ENCODE data around the gene SEL1L3. TPM values are rescaled to one million over a fixed set of nuclear protein-coding genes. Genes with fewer than 3 reads are reported as not detected.

The SEL1L3 gene
- total RNA-seq, 1 donor from 2014 or later = 3.3 TPM

- no peak for DNase-seq (ENCODE audit: low spot score)
- intact Hi-C loops (cut with DNase I) = no loop called here
These were observed 3.2 kb downstream of the SEL1L3 start for GRCh38 chr4:25859429-25860148.

DNA sequence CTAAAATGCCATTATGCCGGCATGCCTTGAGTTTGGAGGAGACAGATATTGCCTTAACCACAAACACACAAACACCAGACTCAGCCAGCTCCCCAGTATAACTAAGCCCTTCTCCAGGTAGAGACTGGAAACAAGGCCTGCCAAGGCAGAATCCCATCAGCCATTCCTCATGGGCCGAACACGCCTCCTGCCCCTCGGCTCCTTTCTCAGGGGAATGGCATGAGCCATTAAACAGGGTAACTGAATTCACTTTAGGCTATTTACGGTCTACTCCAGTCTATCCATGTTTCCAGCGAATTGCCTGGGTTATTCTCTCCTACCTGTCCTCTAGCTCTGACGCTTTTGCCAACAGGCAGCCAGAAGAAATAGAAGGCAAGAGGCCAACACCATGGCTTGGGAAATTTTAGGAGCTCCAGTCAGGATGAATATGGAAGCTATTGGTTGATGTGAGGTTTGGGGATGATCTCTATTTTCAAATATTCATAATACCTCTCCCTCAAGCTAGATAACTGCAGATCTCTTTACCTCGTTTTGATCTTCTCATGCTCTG lies 4.9 kb downstream of the SEL1L3 start:
- no peak for DNase-seq (ENCODE audit: low spot score)
- intact Hi-C loops (cut with DNase I) = no loop called here

GRCh38 chr4:25857403-25857802 lies 5.4 kb downstream of the SEL1L3 start:
- intact Hi-C loops (cut with DNase I) = no loop called here
- DNase-seq (ENCODE audit: low spot score) = no peak

GRCh38 chr4:25856756-25857155 lies 6.0 kb downstream of the SEL1L3 start:
- no peak for DNase-seq (ENCODE audit: low spot score)
- intact Hi-C loops (cut with DNase I) = no loop called here

DNA sequence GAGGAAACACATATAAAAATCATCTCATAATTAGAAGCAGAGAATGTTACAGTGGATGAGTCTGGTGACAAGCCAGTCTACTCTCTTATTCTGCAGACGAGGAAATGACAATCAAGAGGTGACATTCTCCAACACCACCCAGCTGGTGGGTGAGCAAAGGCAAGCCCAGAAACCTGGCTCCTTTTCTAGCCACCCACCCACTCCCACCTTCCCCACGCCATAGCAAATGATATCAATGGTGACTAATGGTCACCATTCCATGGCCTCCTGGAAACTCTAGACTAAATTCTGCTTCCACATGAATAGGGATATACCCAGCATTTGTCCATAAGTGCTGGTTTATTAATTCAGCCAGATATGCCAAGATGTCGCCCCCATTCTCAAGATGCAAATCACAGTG lies 10.7 kb downstream of the SEL1L3 start:
- DNase-seq (ENCODE audit: low spot score) = no peak
- intact Hi-C loops (cut with DNase I) = no loop called here

- DNase-seq (ENCODE audit: low spot score) = no peak
- intact Hi-C loops (cut with DNase I) = no loop called here
These were observed 15.5 kb downstream of the SEL1L3 start for GRCh38 chr4:25847329-25847728.

- intact Hi-C loops (cut with DNase I) = no loop called here
- DNase-seq (ENCODE audit: low spot score) = no peak
These were observed 16.7 kb downstream of the SEL1L3 start for GRCh38 chr4:25845841-25846653.

DNA sequence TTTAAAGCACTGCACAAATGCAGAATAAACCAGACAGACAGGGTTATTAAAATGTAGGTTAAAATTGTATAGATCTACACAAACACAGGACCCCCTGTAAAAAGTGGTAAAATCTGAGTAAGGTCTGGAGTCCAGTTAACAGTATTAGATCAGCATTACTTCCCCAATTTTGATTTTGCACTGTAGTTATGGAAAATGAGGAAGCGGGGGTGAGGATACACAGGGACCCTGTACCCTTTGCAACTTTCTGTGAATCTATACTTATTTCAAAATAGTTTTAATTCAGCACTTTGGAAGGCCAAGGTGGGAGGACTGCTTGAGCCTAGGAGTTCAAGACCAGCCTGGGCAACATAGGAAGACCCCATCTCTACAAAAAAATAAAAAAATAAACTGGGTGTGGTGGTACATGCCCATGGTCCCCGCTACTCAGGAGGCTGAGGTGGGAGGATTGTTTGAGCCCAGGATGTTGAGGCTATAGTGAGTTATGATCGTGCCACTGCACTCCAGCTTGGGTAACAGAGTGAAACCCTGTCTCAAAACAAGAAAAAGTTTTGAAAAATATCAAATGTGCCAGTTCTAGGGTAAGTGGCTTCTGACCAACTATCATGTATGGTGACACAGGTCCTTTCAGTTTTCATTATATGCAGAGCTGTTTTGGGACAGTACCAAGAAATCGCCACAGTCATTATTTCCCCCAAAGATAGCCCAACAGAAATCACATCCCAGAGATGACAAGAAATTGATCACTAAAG lies 17.7 kb downstream of the SEL1L3 start:
- DNase-seq (ENCODE audit: low spot score) = no peak
- intact Hi-C loops (cut with DNase I) = no loop called here

DNA sequence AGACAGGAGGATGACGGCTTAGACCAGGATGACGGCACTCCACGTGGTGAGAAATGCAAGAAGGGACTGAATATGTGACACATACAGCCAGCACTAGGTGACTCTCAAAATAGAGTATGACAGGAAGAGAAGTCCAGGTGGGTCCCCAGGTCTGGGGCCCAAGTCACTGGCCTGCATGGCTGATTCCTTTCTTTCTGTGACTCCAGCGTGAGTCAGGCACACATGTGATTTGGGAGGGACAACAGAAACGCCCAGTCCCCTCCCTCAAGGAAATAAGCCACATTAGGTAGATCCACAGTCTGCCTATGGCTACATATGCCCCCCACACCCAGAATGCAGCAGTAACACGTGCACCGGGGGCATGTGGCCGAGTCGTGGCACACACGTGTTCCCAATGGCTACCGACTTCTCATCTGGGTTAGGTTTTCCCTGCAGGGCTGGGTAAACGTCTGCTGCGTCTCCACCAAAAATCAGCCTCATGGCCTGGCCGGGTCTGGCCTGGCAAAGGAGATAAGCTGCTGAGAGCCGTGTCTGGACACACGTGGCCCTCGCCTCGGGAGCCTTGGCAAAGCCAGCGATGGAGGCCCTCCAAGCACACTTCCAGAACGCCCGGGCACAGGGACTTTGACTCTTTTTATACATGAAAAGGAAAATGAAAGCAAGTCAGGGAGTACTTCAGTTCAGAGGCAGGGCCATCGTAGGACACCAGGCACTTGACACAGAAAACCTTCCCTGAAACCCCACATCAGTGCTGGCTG lies 19.3 kb downstream of the SEL1L3 start:
- intact Hi-C loops (cut with DNase I) = no loop called here
- no peak for DNase-seq (ENCODE audit: low spot score)

- intact Hi-C loops (cut with DNase I) = no loop called here
- no peak for DNase-seq (ENCODE audit: low spot score)
These were observed 20.5 kb downstream of the SEL1L3 start for GRCh38 chr4:25842229-25842845.

GRCh38 chr4:25839687-25840086 lies 23.1 kb downstream of the SEL1L3 start:
- intact Hi-C loops (cut with DNase I) = no loop called here
- no peak for DNase-seq (ENCODE audit: low spot score)

DNA sequence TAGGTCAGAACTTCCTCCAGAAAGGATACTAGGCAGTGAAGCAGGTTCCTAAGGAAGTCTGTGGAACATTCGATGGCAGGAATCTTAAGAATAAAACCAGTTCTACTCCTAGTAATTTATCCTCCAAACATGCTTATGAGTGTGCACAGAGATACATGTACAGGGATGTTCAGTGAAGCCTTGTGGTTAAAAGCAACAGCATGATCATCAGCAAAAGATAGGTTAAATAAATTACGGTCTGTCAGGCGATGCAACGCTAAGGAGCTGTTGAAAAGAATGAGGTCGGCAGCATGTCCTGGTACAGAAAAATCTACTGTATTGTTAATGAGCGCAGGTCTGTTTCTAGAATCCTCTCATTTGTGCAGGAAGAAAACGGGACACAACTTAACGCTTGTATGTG lies 23.6 kb downstream of the SEL1L3 start:
- intact Hi-C loops (cut with DNase I) = no loop called here
- DNase-seq (ENCODE audit: low spot score) = no peak

DNA sequence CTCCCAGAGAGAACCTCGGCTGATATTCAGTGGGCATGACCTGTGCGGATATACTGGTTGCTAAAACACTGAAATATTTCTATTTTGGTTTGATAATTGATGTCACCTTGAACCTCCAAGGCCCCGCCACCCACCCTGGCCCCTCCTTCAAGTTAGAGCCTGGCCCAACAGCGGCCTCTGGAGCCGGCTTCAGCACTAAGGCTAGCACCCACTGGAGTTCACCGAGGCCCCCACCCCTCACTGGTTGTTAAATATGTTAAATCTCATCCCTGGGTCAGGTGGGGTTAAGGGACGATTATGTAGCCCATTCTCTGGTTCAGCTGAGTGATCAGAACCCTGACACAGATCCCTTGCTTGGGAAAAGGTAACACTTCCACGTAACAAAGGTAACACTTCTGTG lies 24.3 kb downstream of the SEL1L3 start:
- no peak for DNase-seq (ENCODE audit: low spot score)
- intact Hi-C loops (cut with DNase I) = no loop called here

GRCh38 chr4:25837107-25837506 lies 25.7 kb downstream of the SEL1L3 start:
- intact Hi-C loops (cut with DNase I) = no loop called here

GRCh38 chr4:25835384-25835783 lies 27.4 kb downstream of the SEL1L3 start:
- no peak for DNase-seq (ENCODE audit: low spot score)
- intact Hi-C loops (cut with DNase I) = no loop called here

More at GRCh38 chr4:25837107-25837506, 25.7 kb downstream of the SEL1L3 start:
- no peak for DNase-seq (ENCODE audit: low spot score)

DNA sequence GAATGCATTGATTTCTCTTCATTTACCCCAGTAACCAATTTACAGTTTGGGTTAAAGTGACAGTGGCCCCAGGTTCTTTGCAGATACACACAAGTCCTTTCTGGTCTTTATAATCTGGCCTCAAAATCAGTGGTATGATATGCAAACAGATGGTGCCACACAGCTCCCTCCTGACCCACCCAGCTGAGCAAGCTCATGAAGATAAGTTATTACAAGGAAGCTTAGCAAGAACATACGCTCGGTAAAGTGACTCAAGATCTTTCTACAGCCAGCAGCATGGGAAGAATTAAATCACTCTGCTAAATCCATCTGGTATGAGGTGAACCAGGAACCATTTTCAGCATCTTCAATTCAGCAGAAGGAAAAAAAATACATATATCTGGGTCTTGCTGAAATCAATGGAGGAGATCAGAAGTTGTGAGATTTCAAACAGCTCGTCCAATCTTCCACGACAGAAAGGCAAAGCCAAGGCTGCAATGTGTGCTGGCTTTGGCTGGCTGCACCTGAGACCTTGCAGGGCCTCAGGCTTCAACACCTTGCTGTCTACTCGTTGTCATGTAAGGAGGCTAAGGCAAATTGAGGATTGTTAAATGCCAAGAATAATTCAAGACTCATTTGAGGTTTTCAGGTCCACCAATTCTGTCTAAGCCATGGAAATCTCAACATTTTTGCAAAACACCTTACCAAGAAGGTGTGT lies 28.2 kb downstream of the SEL1L3 start:
- DNase-seq (ENCODE audit: low spot score) = no peak
- intact Hi-C loops (cut with DNase I) = no loop called here

DNA sequence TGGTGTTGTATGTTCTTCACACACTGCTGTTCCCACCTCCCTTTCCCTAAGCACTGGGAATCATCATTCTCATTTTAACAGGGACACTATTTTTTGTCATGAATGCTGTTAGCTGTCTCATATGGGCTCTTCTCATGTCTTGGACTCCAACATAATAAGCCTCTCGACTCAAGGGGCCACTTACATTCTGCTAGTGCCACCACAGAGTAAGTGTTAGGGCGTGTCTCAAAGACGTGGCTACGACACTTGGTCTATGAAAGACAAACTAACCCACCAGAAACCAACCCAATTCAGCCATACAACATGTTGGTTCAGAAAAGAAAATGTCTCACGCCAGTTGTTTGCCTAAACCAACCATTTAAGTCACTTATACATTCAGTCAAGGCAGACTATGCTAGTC lies 32.2 kb downstream of the SEL1L3 start:
- intact Hi-C loops (cut with DNase I) = no loop called here
- DNase-seq (ENCODE audit: low spot score) = no peak

- no peak for DNase-seq (ENCODE audit: low spot score)
- intact Hi-C loops (cut with DNase I) = no loop called here
These were observed 34.9 kb downstream of the SEL1L3 start for GRCh38 chr4:25827897-25828296.
